GM23338 (cell line): ENCODE measurements around the gene DUS2. TPM values are rescaled to one million over a fixed set of nuclear protein-coding genes. Genes with fewer than 3 reads are reported as not detected.
A peak's percentile ranks its signal among the peaks of the same experiment; 100 is the strongest.
"Not testable (repeated sequence)": the region's sequence is repeated elsewhere in the genome, so short reads cannot be mapped to it uniquely, and the experiment has no call there.

Experiments
- ATAC-seq: fragments of 200-7000 bp; cut with Tn5 transposase; 3 replicates; pipeline ENCODE4 v1.9.1; 2020
- DNase-seq: peaks from one replicate; pipeline ENCODE4 v3.0.0-alpha.2; 2015; ENCODE audit warnings: low spot score
- H2AFZ ChIP-seq: fragments of 200-600 bp; sonication (generic); 2 replicates; pipeline ENCODE4 v1.8.0; 2016; ENCODE audit warnings: antibody characterized with exemption, mild to moderate bottlenecking, moderate library complexity
- H3F3A ChIP-seq: fragments of 200-600 bp; sonication (generic); replicated peaks from 2 replicates; pipeline ENCODE4 v1.8.0; 2017; ENCODE audit warnings: antibody characterized with exemption, mixed run types, low read depth
- H3K27ac ChIP-seq: fragments of 200-600 bp; sonication (generic); 2 replicates; pipeline ENCODE4 v1.6.1; 2016; ENCODE audit warnings: low read depth
- H3K27me3 ChIP-seq: fragments of 200-600 bp; sonication (generic); 2 replicates; pipeline ENCODE4 v1.8.0; 2016; ENCODE audit warnings: mild to moderate bottlenecking, mixed run types, moderate library complexity; ENCODE audit not compliant: insufficient read depth
- H3K36me3 ChIP-seq: fragments of 200-600 bp; sonication (generic); 2 replicates; pipeline ENCODE4 v1.8.0; 2016; ENCODE audit warnings: mild to moderate bottlenecking; ENCODE audit not compliant: insufficient read depth
- H3K4me1 ChIP-seq: fragments of 200-600 bp; sonication (generic); 2 replicates; pipeline ENCODE4 v1.8.0; 2016; ENCODE audit warnings: mild to moderate bottlenecking, moderate library complexity; ENCODE audit not compliant: insufficient read depth
- H3K4me2 ChIP-seq: fragments of 200-600 bp; sonication (generic); 2 replicates; pipeline ENCODE4 v1.7.1; 2017; ENCODE audit warnings: mixed run types
- H3K4me3 ChIP-seq: fragments of 200-600 bp; sonication (generic); 2 replicates; pipeline ENCODE4 v1.6.1; 2016; ENCODE audit warnings: mixed run types
- H3K79me2 ChIP-seq: fragments of 200-600 bp; sonication (generic); replicated peaks from 2 replicates; pipeline ENCODE4 v1.8.0; 2017; ENCODE audit warnings: mild to moderate bottlenecking; ENCODE audit not compliant: insufficient read depth
- H3K9me2 ChIP-seq: fragments of 200-600 bp; sonication (generic); 2 replicates; pipeline ENCODE4 v1.8.0; 2017; ENCODE audit not compliant: insufficient read depth
- H4K20me1 ChIP-seq: fragments of 200-600 bp; sonication (generic); replicated peaks from 2 replicates; pipeline ENCODE4 v1.8.0; 2017; ENCODE audit warnings: mild to moderate bottlenecking; ENCODE audit not compliant: insufficient read depth
- H3K27ac Mint-ChIP-seq: 2 replicates; pipeline ENCODE4 v1.8.0; 2020; ENCODE audit warnings: inconsistent platforms, mild to moderate bottlenecking, moderate library complexity, mixed read lengths
- H3K27me3 Mint-ChIP-seq: 3 replicates; pipeline ENCODE4 v1.8.0; 2022; ENCODE audit warnings: low read depth, mild to moderate bottlenecking, moderate library complexity, mixed read lengths, inconsistent platforms; ENCODE audit not compliant: insufficient read depth, poor library complexity
- H3K36me3 Mint-ChIP-seq: 3 replicates; pipeline ENCODE4 v1.8.0; 2021; ENCODE audit warnings: low read depth, mild to moderate bottlenecking, inconsistent platforms, moderate library complexity, mixed read lengths
- H3K4me1 Mint-ChIP-seq: 3 replicates; pipeline ENCODE4 v1.8.0; 2020; ENCODE audit warnings: mild to moderate bottlenecking, inconsistent platforms, mixed read lengths
- H3K4me3 Mint-ChIP-seq: 3 replicates; pipeline ENCODE4 v1.8.0; 2021; ENCODE audit warnings: moderate library complexity, mild to moderate bottlenecking, inconsistent platforms, mixed read lengths
- H3K9me3 Mint-ChIP-seq: 3 replicates; pipeline ENCODE4 v1.8.0; 2020; ENCODE audit warnings: moderate library complexity, mild to moderate bottlenecking, inconsistent platforms, mixed read lengths
- CREB1 ChIP-seq: fragments of 250-450 bp; sonication (Bioruptor Pico); IDR thresholded peaks from 2 replicates; pipeline ENCODE4 v1.5.0; 2020; ENCODE audit warnings: low read depth, mild to moderate bottlenecking, moderate library complexity
- JUNB ChIP-seq: IDR thresholded peaks from one replicate; pipeline ENCODE4 v1.6.1; 2016; ENCODE audit warnings: antibody characterized with exemption; ENCODE audit not compliant: unreplicated experiment
- POLR2AphosphoS5 ChIP-seq: IDR thresholded peaks from 2 replicates; pipeline ENCODE4 v1.6.1; 2016; ENCODE audit warnings: antibody characterized with exemption, low read depth
- polyA plus RNA-seq: library from polyadenylated mRNA; unstranded; fragments of >200 nt; fragmentation: Nextera tagmentation; extraction: Ambion mirVana; gene quantifications from 2 replicates; pipeline ENCODE4 v1.2.1, GENCODE V29; 2016
- total RNA-seq: library from RNA; depleted of rRNA; stranded (reverse); fragments of >200 nt; shearing (Covaris generic); gene quantifications from 2 replicates; pipeline ENCODE4 v1.2.3, GENCODE V29; 2014
- TF ChIP-seq, protein P1 (sequence below), 2 experiments: fragments of 200-600 bp in 1 of 2; sonication (generic) in 1 of 2; conservative IDR thresholded peaks; 2 replicates each; pipeline versions ENCODE4 v1.5.1 to v1.6.1; 2016 to 2017; ENCODE audit warnings: antibody characterized with exemption in 2 of 2, low read depth in 2 of 2, mild to moderate bottlenecking in 2 of 2, moderate library complexity in 1 of 2
- TF ChIP-seq, protein P2 (sequence below): IDR thresholded peaks from one replicate; pipeline ENCODE4 v1.6.1; 2018; ENCODE audit warnings: antibody characterized with exemption; ENCODE audit not compliant: unreplicated experiment

The DUS2 gene
- total and polyA plus RNA-seq, 2 experiments from 2014 or later: 13.3 to 26.4 TPM

DNA sequence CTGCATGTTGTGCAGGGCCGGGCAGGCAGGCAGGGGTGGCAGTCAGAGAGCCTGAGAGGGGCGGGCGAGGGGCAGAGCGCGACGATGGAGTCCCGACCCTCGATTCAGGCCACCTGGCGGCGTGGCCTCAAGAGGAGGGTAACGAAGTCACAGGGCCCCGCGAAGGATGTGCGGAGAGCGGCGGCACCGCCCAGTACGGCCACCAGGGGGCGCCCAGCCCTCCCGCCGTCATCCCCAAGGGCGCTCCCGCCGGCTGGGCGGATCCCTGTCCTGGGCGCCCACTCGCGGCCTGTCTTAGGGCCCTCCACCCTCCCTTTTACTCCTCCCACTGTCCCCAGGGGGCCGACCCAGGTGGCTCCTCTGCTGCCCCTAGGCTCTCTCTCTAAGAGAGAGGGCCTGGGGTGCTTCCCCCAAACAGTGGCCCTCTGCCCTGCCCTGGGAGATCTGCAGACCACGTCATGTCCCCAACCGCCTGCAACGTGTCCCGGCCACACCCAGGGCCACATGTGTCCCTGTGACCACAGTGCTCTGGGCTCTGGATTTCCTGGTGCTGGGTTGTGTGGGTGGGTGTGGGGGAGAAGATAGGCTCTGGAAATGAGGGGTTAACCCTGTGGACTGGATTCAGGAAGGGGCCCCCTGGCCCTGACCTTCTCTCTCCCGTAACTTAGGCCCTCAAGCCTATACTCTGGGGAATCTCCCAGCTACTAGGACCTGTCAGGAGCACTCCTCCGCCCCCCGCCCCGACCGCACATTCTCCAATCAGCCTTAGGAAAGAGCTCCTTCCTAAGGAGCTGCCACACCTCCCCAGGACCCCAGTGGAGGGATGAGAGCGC is 29.7 kb upstream of the DUS2 start:
- Histone ChIP-seq H3K4me3 (peak overlapping the region; percentile 32; the same call in 1 of the 2 replicates), H3K4me2 (peak overlapping the region; percentile 66; the same call in 1 of the 2 replicates), H3K27me3 (peaks cover 3% of the 10 kb centered on the region; the same call in 1 of the 2 replicates), H3F3A (no peaks in the 10 kb centered on the region), H3K27ac (no peak overlapping the region), H3K79me2 (no peaks in the 10 kb centered on the region), H3K9me2 (no peaks in the 10 kb centered on the region), H3K36me3 (no peaks in the 10 kb centered on the region), H4K20me1 (no peaks in the 10 kb centered on the region), H2AFZ (peak overlapping the region; percentile 96), H3K4me1 (no peaks in the 10 kb centered on the region)
- TF ChIP-seq POLR2AphosphoS5: no peak
- TF ChIP-seq, protein P1, sequence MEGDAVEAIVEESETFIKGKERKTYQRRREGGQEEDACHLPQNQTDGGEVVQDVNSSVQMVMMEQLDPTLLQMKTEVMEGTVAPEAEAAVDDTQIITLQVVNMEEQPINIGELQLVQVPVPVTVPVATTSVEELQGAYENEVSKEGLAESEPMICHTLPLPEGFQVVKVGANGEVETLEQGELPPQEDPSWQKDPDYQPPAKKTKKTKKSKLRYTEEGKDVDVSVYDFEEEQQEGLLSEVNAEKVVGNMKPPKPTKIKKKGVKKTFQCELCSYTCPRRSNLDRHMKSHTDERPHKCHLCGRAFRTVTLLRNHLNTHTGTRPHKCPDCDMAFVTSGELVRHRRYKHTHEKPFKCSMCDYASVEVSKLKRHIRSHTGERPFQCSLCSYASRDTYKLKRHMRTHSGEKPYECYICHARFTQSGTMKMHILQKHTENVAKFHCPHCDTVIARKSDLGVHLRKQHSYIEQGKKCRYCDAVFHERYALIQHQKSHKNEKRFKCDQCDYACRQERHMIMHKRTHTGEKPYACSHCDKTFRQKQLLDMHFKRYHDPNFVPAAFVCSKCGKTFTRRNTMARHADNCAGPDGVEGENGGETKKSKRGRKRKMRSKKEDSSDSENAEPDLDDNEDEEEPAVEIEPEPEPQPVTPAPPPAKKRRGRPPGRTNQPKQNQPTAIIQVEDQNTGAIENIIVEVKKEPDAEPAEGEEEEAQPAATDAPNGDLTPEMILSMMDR (conservative IDR thresholded peaks at IDR 0.05; ENCODE audit: low read depth in 2 of 2): peak; percentile 76 to 93
- TF ChIP-seq CREB1: peak; percentile 69; the same call in 1 of the 2 replicates
- Mint-ChIP-seq H3K9me3 (no peaks in the 10 kb centered on the region; the same call in 2 of the 3 replicates), H3K4me1 (no peaks in the 10 kb centered on the region), H3K36me3 (no peaks in the 10 kb centered on the region), H3K27ac (no peak overlapping the region), H3K27me3 (peaks cover 15% of the 10 kb centered on the region), H3K4me3 (no peak overlapping the region)
- peak; percentile 88 for DNase-seq
- ATAC-seq: peak; percentile 94

DNA sequence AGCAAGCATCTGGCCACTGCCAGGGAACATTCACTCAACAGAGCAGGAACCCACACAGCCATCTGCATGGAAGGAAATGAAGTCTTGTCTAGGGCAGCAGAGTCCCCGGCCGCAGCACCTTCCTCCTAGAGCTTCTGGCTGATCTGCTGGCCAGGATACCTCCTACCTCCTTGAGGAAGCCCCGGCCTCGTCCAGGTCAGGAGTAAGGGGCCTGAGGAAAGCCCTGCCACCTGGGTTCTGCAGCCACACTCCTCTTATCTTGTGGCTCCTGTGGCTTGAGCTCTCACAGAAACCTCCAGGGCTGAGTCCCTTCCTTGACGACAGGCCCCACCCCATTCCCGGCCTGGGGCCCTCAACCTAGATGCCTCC is 29.1 kb upstream of the DUS2 start:
- H4K20me1 ChIP-seq, H3K9me3 Mint-ChIP-seq, H3K4me1 Mint-ChIP-seq, H3K27ac Mint-ChIP-seq, H3K4me2 ChIP-seq, H3K79me2 ChIP-seq, H3K36me3 Mint-ChIP-seq, H3K27me3 ChIP-seq, H3K9me2 ChIP-seq, H3F3A ChIP-seq, H3K4me1 ChIP-seq, H2AFZ ChIP-seq, H3K36me3 ChIP-seq, H3K4me3 ChIP-seq, H3K4me3 Mint-ChIP-seq, DNase-seq, H3K27ac ChIP-seq, ATAC-seq: not testable (repeated sequence)
- peaks cover 13% of the 10 kb centered on the region for H3K27me3 Mint-ChIP-seq

DNA sequence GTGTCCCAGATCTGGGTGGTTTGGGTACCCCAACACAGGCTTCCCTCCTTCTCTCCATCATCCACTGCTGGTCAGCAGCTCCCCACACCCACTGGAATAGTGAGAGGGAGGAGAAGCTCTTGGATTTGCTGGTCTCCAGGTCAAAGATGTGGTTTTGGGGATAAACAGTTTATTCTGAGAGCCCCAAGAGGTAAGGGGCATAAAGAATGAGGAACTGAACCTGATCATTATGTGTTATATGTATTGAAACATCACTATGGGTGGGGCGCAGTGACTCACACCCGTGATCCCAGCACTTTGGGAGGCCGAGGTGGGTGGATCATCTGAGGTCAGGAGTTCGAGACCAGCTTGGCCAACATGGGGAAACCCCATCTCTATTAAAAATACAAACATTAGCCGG is 27.7 kb upstream of the DUS2 start:
- no peaks in the 10 kb centered on the region for H3K4me1 ChIP-seq
- H4K20me1 ChIP-seq: no peaks in the 10 kb centered on the region
- H3K27me3 ChIP-seq: peaks cover 3% of the 10 kb centered on the region; the same call in 1 of the 2 replicates
- 0 out of 2 replicates have a peak, but pooled peaks cover 3% of the 10 kb centered on the region for H3F3A ChIP-seq
- Mint-ChIP-seq H3K27ac (no peak overlapping the region), H3K4me1 (no peaks in the 10 kb centered on the region), H3K4me3 (no peak overlapping the region), H3K36me3 (no peaks in the 10 kb centered on the region), H3K27me3 (peaks cover 13% of the 10 kb centered on the region), H3K9me3 (no peaks in the 10 kb centered on the region)
- no peaks in the 10 kb centered on the region for H3K79me2 ChIP-seq
- H3K4me2 ChIP-seq: no peak overlapping the region
- no peak overlapping the region for H3K27ac ChIP-seq
- DNase-seq (no peak), ATAC-seq (no peak)
- no peak overlapping the region for H3K4me3 ChIP-seq
- no peaks in the 10 kb centered on the region for H3K36me3 ChIP-seq
- no peaks in the 10 kb centered on the region for H3K9me2 ChIP-seq
- H2AFZ ChIP-seq: no peak overlapping the region
- TF ChIP-seq JUNB: no peak
- TF ChIP-seq, protein P2, sequence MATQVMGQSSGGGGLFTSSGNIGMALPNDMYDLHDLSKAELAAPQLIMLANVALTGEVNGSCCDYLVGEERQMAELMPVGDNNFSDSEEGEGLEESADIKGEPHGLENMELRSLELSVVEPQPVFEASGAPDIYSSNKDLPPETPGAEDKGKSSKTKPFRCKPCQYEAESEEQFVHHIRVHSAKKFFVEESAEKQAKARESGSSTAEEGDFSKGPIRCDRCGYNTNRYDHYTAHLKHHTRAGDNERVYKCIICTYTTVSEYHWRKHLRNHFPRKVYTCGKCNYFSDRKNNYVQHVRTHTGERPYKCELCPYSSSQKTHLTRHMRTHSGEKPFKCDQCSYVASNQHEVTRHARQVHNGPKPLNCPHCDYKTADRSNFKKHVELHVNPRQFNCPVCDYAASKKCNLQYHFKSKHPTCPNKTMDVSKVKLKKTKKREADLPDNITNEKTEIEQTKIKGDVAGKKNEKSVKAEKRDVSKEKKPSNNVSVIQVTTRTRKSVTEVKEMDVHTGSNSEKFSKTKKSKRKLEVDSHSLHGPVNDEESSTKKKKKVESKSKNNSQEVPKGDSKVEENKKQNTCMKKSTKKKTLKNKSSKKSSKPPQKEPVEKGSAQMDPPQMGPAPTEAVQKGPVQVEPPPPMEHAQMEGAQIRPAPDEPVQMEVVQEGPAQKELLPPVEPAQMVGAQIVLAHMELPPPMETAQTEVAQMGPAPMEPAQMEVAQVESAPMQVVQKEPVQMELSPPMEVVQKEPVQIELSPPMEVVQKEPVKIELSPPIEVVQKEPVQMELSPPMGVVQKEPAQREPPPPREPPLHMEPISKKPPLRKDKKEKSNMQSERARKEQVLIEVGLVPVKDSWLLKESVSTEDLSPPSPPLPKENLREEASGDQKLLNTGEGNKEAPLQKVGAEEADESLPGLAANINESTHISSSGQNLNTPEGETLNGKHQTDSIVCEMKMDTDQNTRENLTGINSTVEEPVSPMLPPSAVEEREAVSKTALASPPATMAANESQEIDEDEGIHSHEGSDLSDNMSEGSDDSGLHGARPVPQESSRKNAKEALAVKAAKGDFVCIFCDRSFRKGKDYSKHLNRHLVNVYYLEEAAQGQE: no peak
